GM12864 (cell line): ENCODE results near the gene DCUN1D5.

Experiments used
- DNase-seq: peaks from one replicate; pipeline ENCODE4 v3.0.0-alpha.2; 2011; ENCODE audit warnings: low read depth
- H3K4me3 ChIP-seq: 2 replicates; pipeline ENCODE4 v1.5.1; 2011; ENCODE audit warnings: mild to moderate bottlenecking, low read depth, low read length, control low read depth
- TF ChIP-seq, protein P1 (sequence below): IDR thresholded peaks from 2 replicates; pipeline ENCODE4 v1.5.1; 2011; ENCODE audit warnings: low read depth, mild to moderate bottlenecking, moderate library complexity, low read length, control low read depth, inconsistent platforms; ENCODE audit errors: missing control alignments

The DCUN1D5 gene

DNA sequence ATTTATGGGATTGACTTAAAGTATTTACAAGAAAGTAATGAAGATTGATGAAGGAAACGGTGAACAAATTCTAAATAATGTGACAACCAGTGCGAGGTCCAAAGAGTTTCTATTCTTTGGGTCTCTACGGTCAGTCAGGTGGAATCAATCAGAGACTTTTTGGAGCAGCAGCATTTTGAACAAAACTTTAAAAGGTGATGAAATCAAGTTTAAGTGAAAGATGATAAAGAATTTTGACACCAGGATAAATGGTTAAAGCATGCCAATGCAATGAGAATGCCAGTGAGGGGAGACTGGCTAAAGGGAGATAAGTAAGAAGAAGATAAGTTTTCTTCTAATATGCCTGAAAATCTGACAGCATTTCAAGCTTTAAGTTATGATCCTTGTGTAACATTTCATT, 67.9 kb downstream of the DCUN1D5 start:
- DNase-seq, result no peak
- no peak overlapping the region for H3K4me3 ChIP-seq
- TF ChIP-seq, protein P1, sequence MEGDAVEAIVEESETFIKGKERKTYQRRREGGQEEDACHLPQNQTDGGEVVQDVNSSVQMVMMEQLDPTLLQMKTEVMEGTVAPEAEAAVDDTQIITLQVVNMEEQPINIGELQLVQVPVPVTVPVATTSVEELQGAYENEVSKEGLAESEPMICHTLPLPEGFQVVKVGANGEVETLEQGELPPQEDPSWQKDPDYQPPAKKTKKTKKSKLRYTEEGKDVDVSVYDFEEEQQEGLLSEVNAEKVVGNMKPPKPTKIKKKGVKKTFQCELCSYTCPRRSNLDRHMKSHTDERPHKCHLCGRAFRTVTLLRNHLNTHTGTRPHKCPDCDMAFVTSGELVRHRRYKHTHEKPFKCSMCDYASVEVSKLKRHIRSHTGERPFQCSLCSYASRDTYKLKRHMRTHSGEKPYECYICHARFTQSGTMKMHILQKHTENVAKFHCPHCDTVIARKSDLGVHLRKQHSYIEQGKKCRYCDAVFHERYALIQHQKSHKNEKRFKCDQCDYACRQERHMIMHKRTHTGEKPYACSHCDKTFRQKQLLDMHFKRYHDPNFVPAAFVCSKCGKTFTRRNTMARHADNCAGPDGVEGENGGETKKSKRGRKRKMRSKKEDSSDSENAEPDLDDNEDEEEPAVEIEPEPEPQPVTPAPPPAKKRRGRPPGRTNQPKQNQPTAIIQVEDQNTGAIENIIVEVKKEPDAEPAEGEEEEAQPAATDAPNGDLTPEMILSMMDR, result no peak

DNA sequence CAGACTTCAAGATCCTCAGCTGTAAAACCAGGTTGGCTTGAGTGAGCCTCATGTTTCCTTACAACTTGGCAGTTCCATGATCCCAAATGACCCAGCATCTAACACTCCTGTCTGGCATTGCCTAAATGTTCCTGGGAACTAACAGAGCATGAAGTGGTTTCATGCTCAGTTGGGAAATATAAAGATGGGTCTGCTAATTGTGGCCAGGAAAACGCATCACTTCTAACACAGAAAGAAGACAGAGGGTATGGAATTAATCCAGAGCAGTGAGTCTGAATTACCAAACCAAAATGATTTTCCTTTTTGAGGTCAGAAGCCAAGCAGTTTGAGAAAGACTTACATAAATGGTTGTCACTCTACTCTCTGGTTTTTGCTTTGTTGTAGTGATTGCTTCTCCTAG, 75.9 kb downstream of the DCUN1D5 start:
- H3K4me3 ChIP-seq, result no peak overlapping the region
- TF ChIP-seq, protein P1, result no peak
- no peak for DNase-seq

- TF ChIP-seq, protein P1, result no peak
- no peak overlapping the region for H3K4me3 ChIP-seq
- DNase-seq, result no peak
Observed at GRCh38 chr11:103013421-103013820, 78.5 kb downstream of the DCUN1D5 start.
